Measurements from ENCODE around the gene METAP2. TPM values are rescaled to one million over a fixed set of nuclear protein-coding genes. Genes with fewer than 3 reads are reported as not detected.

The METAP2 gene
- total and polyA plus RNA-seq, 12 donors, result 41.3 to 86.4 (median 58.4) TPM

DNA sequence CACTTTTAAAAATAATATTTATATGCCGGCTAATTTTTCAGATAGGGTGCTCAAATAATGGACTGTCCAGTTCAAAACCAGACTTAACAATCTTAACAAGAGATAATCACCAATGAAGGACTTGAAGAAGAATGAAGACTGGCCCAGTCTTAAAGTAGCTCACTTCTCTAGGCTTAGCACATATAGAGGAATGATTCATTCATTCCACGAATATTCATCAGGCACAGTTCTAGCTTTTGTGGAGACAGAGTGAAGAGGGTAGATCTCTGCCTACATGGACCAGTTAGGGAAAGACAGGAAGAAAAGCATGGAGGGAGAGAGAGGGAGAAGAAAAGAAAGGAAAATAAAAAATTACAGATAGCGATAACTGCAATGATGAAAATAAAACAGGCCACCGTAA is 42.8 kb upstream of the METAP2 start:
- intact Hi-C loops (cut with DNase I), result no loop called here
- H3K36me3 ChIP-seq, result no peaks in the 10 kb centered on the region
- ATAC-seq (no peak), DNase-seq (no peak)
- no peaks in the 10 kb centered on the region for H3K9me3 ChIP-seq
- TF ChIP-seq, protein P1, sequence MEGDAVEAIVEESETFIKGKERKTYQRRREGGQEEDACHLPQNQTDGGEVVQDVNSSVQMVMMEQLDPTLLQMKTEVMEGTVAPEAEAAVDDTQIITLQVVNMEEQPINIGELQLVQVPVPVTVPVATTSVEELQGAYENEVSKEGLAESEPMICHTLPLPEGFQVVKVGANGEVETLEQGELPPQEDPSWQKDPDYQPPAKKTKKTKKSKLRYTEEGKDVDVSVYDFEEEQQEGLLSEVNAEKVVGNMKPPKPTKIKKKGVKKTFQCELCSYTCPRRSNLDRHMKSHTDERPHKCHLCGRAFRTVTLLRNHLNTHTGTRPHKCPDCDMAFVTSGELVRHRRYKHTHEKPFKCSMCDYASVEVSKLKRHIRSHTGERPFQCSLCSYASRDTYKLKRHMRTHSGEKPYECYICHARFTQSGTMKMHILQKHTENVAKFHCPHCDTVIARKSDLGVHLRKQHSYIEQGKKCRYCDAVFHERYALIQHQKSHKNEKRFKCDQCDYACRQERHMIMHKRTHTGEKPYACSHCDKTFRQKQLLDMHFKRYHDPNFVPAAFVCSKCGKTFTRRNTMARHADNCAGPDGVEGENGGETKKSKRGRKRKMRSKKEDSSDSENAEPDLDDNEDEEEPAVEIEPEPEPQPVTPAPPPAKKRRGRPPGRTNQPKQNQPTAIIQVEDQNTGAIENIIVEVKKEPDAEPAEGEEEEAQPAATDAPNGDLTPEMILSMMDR (IDR thresholded peaks at IDR 0.05), result no peak
- no peaks in the 10 kb centered on the region for H3K27me3 ChIP-seq
- no peak overlapping the region for H3K4me3 ChIP-seq
- peaks cover 0 to 11% (median 5%) of the 10 kb centered on the region in 9 donors for H3K4me1 ChIP-seq
- whole genome bisulfite sequencing, 2 donors, result 94 to 99% methylated on average over 4 of the region's 4 CpGs
- H3K27ac ChIP-seq, result no peak overlapping the region

DNA sequence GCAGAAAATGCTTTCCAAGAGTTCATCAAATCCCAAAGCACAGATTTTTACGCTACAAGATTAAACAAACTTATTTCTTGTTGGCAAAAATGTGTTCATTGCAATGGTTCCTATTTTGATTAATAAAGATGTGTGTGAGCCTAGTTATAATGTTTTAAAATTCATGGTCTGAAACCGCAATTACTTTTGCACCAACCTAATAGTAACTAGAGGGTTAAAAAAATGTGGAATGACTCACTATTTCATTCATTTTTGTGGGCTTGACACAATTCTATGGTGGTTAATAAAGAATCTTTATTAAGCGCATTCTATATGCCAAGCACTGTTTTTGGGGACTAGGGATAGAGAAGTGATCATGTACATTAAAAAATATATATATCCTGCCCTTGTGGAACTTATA is 38.6 kb upstream of the METAP2 start:
- H3K4me1 ChIP-seq, result no peaks in the 10 kb centered on the region
- no peak overlapping the region for H3K4me3 ChIP-seq
- H3K27me3 ChIP-seq, result no peaks in the 10 kb centered on the region
- H3K36me3 ChIP-seq, result no peaks in the 10 kb centered on the region
- DNase-seq, result no peak
- ATAC-seq, result no peak
- no peak overlapping the region for H3K27ac ChIP-seq
- intact Hi-C loops (cut with DNase I), result no loop called here
- no peaks in the 10 kb centered on the region for H3K9me3 ChIP-seq
- WGBS, 2 donors, result 74 to 93% methylated on average over 3 of the region's 3 CpGs
- TF ChIP-seq, protein P1 (IDR thresholded peaks at IDR 0.05), result no peak

DNA sequence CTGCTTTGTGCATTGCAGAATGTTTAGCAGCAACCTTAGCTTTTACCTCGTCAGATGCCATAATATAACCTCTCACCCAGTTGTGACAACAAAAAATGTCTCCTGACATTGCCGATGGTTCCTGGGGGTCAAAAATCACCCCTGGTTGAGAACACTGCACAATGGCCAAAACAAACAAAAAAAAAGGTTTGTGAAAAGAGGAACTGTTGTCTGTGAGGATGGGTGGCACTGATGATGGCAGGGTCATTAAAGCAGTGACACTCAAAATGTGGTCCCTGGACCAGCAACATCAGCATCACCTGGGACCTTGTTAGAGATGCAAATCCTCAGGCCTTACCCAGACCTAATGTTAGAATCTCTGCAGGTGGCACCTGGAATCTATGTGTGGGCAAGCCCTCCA is 36.4 kb upstream of the METAP2 start:
- Histone ChIP-seq H3K9me3 (no peaks in the 10 kb centered on the region), H3K4me3 (no peak overlapping the region), H3K27me3 (no peaks in the 10 kb centered on the region), H3K36me3 (no peaks in the 10 kb centered on the region), H3K4me1 (no peaks in the 10 kb centered on the region), H3K27ac (no peak overlapping the region)
- DNase-seq, result no peak
- 65 to 78% methylated on average over 2 of the region's 2 CpGs for WGBS, 2 donors
- TF ChIP-seq, protein P1 (IDR thresholded peaks at IDR 0.05), result no peak
- ATAC-seq, result no peak
- intact Hi-C loops (cut with DNase I), result no loop called here

DNA sequence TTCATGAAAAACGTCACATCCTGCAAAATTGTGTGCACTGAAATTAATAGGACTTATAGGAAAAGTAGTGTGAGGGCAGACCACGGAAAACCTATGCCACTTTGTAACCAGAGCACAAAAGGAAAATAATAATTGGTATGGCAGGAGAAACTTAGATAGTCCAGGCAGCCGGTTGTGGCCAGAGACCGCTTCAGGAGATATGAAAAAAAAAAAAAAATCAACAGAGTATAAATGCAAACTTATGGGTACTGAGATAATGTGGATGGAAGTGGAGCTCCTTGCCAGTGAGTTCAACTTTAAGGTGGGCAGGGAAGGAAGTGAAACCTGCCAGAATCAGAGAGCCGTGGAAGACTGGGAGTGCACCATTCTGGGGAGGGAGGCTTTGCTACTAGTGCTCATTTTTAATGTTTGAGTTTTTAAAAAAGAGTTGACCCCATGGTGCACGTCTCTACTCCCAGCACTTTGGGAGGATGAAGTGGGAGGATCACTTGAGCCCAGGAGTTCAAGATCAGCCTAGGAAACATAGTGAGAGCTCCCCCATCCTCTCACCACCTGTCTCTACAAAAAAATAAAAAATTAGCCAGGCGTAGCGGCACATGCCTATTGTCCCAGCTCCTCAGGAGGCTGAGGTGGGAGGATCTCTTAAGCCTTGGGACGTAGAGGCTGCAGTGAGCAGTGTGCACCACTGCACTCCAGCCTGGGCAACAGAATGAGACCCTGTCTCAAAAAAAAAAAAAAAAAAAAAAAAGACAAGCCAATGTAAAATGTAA is 34.3 kb upstream of the METAP2 start:
- no peaks in the 10 kb centered on the region for H3K9me3 ChIP-seq
- no peak for ATAC-seq
- H3K27me3 ChIP-seq, result no peaks in the 10 kb centered on the region
- no peaks in the 10 kb centered on the region for H3K36me3 ChIP-seq
- no peak for DNase-seq
- WGBS, 2 donors, result 73 to 74% methylated on average over 9 of the region's 9 CpGs
- H3K27ac ChIP-seq, result no peak overlapping the region
- H3K4me3 ChIP-seq, result no peak overlapping the region
- TF ChIP-seq, protein P1 (IDR thresholded peaks at IDR 0.05), result no peak
- intact Hi-C loops (cut with DNase I), result no loop called here
- no peaks in the 10 kb centered on the region for H3K4me1 ChIP-seq

Data from heart right ventricle (tissue), 16 donors.